OCI-LY1 (cell line): ENCODE results near the gene SPPL2B.

Source experiments
- H2AFZ ChIP-seq: fragments of 200-600 bp; sonication (generic), shearing (Covaris generic); 2 replicates; pipeline ENCODE4 v1.6.0; 2014; ENCODE audit warnings: antibody characterized with exemption, mild to moderate bottlenecking, low read length
- H3F3A ChIP-seq: fragments of 200-600 bp; sonication (generic), shearing (Covaris generic); 2 replicates; pipeline ENCODE4 v1.6.0; 2014; ENCODE audit warnings: mild to moderate bottlenecking, antibody characterized with exemption, low read length, moderate library complexity; ENCODE audit not compliant: insufficient read depth
- H3K27ac ChIP-seq: fragments of 200-600 bp; sonication (generic); 2 replicates; pipeline ENCODE4 v1.5.1; 2014; ENCODE audit warnings: low read length, mixed run types, mild to moderate bottlenecking, low read depth; ENCODE audit not compliant: poor library complexity, severe bottlenecking
- H3K27me3 ChIP-seq: fragments of 200-600 bp; sonication (generic); 2 replicates; pipeline ENCODE4 v1.6.0; 2014; ENCODE audit warnings: antibody characterized with exemption, mild to moderate bottlenecking, low read length, moderate library complexity; ENCODE audit not compliant: insufficient read depth
- H3K36me3 ChIP-seq: fragments of 200-600 bp; sonication (generic); 2 replicates; pipeline ENCODE4 v1.6.1; 2014; ENCODE audit warnings: mild to moderate bottlenecking, antibody characterized with exemption, low read length, moderate library complexity, mixed read lengths; ENCODE audit not compliant: insufficient read depth
- H3K4me1 ChIP-seq: fragments of 200-600 bp; sonication (generic); 2 replicates; pipeline ENCODE4 v1.5.1; 2014; ENCODE audit warnings: mild to moderate bottlenecking, low read length, moderate library complexity; ENCODE audit not compliant: insufficient read depth, severe bottlenecking
- H3K4me2 ChIP-seq: fragments of 200-600 bp; sonication (generic), shearing (Covaris generic); 2 replicates; pipeline ENCODE4 v1.6.1; 2014; ENCODE audit warnings: low read length
- H3K4me3 ChIP-seq: fragments of 200-600 bp; sonication (generic); 2 replicates; pipeline ENCODE4 v1.5.1; 2014; ENCODE audit warnings: low read length, low read depth, mild to moderate bottlenecking, mixed read lengths; ENCODE audit not compliant: poor library complexity, severe bottlenecking
- H3K79me2 ChIP-seq: fragments of 200-600 bp; shearing (Covaris generic); 2 replicates; pipeline ENCODE4 v1.6.1; 2016; ENCODE audit warnings: mixed run types, low read length, mixed read lengths; ENCODE audit not compliant: insufficient read depth
- H3K9ac ChIP-seq: fragments of 200-600 bp; sonication (generic), shearing (Covaris generic); 2 replicates; pipeline ENCODE4 v1.6.1; 2014; ENCODE audit warnings: mild to moderate bottlenecking, low read length, mixed read lengths
- H3K9me2 ChIP-seq: fragments of 200-600 bp; sonication (generic), shearing (Covaris generic); 2 replicates; pipeline ENCODE4 v1.6.1; 2014; ENCODE audit warnings: low read depth, mild to moderate bottlenecking, low read length, mixed read lengths
- H3K9me3 ChIP-seq: fragments of 200-600 bp; shearing (Covaris generic); 2 replicates; pipeline ENCODE4 v1.6.1; 2014; ENCODE audit warnings: low read length, mixed read lengths
- H4K20me1 ChIP-seq: fragments of 200-600 bp; sonication (generic), shearing (Covaris generic); 2 replicates; pipeline ENCODE4 v1.6.0; 2016; ENCODE audit warnings: mild to moderate bottlenecking, low read length; ENCODE audit not compliant: insufficient read depth
- CTCF ChIP-seq: fragments of 200-600 bp; sonication (generic), shearing (Covaris generic); IDR thresholded peaks from 2 replicates; pipeline ENCODE4 v1.5.1; 2017; ENCODE audit warnings: mild to moderate bottlenecking, antibody characterized with exemption, low read length, moderate library complexity, mixed read lengths
- EZH2 ChIP-seq: fragments of 200-600 bp; sonication (generic), shearing (Covaris generic); IDR thresholded peaks from 2 replicates; pipeline ENCODE4 v1.8.0; 2017; ENCODE audit warnings: borderline replicate concordance, mixed run types, mild to moderate bottlenecking, antibody characterized with exemption, low read length, moderate library complexity, mixed read lengths

The SPPL2B gene

GRCh38 chr19:2311093-2311492 lies 17.4 kb upstream of the SPPL2B start:
- Histone ChIP-seq H3K36me3 (peaks cover 9% of the 10 kb centered on the region; the same call in 1 of the 2 replicates), H3K4me3 (no peak overlapping the region), H3K79me2 (no peaks in the 10 kb centered on the region), H3K4me1 (peaks cover 7% of the 10 kb centered on the region), H3F3A (no peaks in the 10 kb centered on the region), H2AFZ (no peak overlapping the region), H3K27me3 (peaks cover 19% of the 10 kb centered on the region; the same call in 1 of the 2 replicates), H4K20me1 (no peaks in the 10 kb centered on the region), H3K27ac (no peak overlapping the region), H3K9me2 (no peaks in the 10 kb centered on the region), H3K9me3 (peaks cover 11% of the 10 kb centered on the region), H3K9ac (no peak overlapping the region), H3K4me2 (no peak overlapping the region)
- no peak for TF ChIP-seq CTCF
- no peak for TF ChIP-seq EZH2

GRCh38 chr19:2312820-2313501 lies 15.5 kb upstream of the SPPL2B start:
- H3K9me2 ChIP-seq: no peaks in the 10 kb centered on the region
- H3K27me3 ChIP-seq: peaks cover 19% of the 10 kb centered on the region; the same call in 1 of the 2 replicates
- H4K20me1 ChIP-seq: no peaks in the 10 kb centered on the region
- H3K36me3 ChIP-seq: peaks cover 9% of the 10 kb centered on the region; the same call in 1 of the 2 replicates
- no peak overlapping the region for H3K4me3 ChIP-seq
- no peak overlapping the region for H3K9ac ChIP-seq
- TF ChIP-seq CTCF (no peak), EZH2 (no peak)
- peaks cover 13% of the 10 kb centered on the region for H3K4me1 ChIP-seq
- peaks cover 11% of the 10 kb centered on the region for H3K9me3 ChIP-seq
- H3K4me2 ChIP-seq: no peak overlapping the region
- no peak overlapping the region for H2AFZ ChIP-seq
- no peak overlapping the region for H3K27ac ChIP-seq
- H3F3A ChIP-seq: no peaks in the 10 kb centered on the region
- no peaks in the 10 kb centered on the region for H3K79me2 ChIP-seq

- no peak overlapping the region for H3K4me2 ChIP-seq
These were observed 13.2 kb upstream of the SPPL2B start for GRCh38 chr19:2315121-2315817.

More at GRCh38 chr19:2315121-2315817, 13.2 kb upstream of the SPPL2B start:
- H3K9me3 ChIP-seq: peaks cover 11% of the 10 kb centered on the region
- TF ChIP-seq CTCF (no peak), EZH2 (no peak)
- no peaks in the 10 kb centered on the region for H4K20me1 ChIP-seq
- no peaks in the 10 kb centered on the region for H3K79me2 ChIP-seq
- H3K36me3 ChIP-seq: peaks cover 9% of the 10 kb centered on the region; the same call in 1 of the 2 replicates
- H3F3A ChIP-seq: no peaks in the 10 kb centered on the region
- H3K4me3 ChIP-seq: no peak overlapping the region
- no peak overlapping the region for H2AFZ ChIP-seq
- peaks cover 15% of the 10 kb centered on the region; the same call in 1 of the 2 replicates for H3K27me3 ChIP-seq
- H3K4me1 ChIP-seq: peaks cover 33% of the 10 kb centered on the region
- H3K27ac ChIP-seq: no peak overlapping the region
- H3K9ac ChIP-seq: no peak overlapping the region
- H3K9me2 ChIP-seq: no peaks in the 10 kb centered on the region
